OCI-LY7 (cell line): ENCODE results near the gene PDIA4. TPM values are rescaled to one million over a fixed set of nuclear protein-coding genes. Genes with fewer than 3 reads are reported as not detected.
A peak's percentile ranks its signal among the peaks of the same experiment; 100 is the strongest.

Source experiments
- BruUV-seq: library from RNA; stranded (reverse); fragments of 400-500 nt; replicated peaks from 2 replicates; lab custom pipeline; 2021; lab: Mats Ljungman, UMichigan
- CTCF ChIA-PET: fragments of 300-600 bp; sonication (Branson Sonifier 250); formaldehyde crosslinking; loops from one replicate; lab custom pipeline; 2022; ENCODE audit warnings: antibody characterized with exemption; ENCODE audit not compliant: unreplicated experiment; lab: Charles Lee
- POLR2A ChIA-PET: fragments of 300-600 bp; sonication (Branson Sonifier 250); formaldehyde crosslinking; loops from one replicate; lab custom pipeline; 2022; ENCODE audit warnings: antibody characterized with exemption; lab: Charles Lee
- DNase-seq: peaks from one replicate; pipeline ENCODE4 v3.0.0-alpha.2; 2015; ENCODE audit warnings: low spot score
- H2AFZ ChIP-seq: fragments of 200-600 bp; sonication (generic), shearing (Covaris generic); 2 replicates; pipeline ENCODE4 v1.6.1; 2014; ENCODE audit warnings: mild to moderate bottlenecking, antibody characterized with exemption, low read length, moderate library complexity
- H3K27ac ChIP-seq: fragments of 200-600 bp; sonication (generic); 2 replicates; pipeline ENCODE4 v1.5.1; 2014; ENCODE audit warnings: mixed run types, low read depth, mild to moderate bottlenecking, moderate library complexity, low read length, inconsistent platforms; ENCODE audit not compliant: poor library complexity, severe bottlenecking
- H3K36me3 ChIP-seq: fragments of 200-600 bp; sonication (generic); 2 replicates; pipeline ENCODE4 v1.6.1; 2014; ENCODE audit warnings: mild to moderate bottlenecking, antibody characterized with exemption, low read length, moderate library complexity, mixed read lengths; ENCODE audit not compliant: insufficient read depth
- H3K4me1 ChIP-seq: fragments of 200-600 bp; sonication (generic); 2 replicates; pipeline ENCODE4 v1.5.1; 2014; ENCODE audit warnings: mild to moderate bottlenecking, low read length; ENCODE audit not compliant: insufficient read depth, poor library complexity, severe bottlenecking
- H3K4me2 ChIP-seq: fragments of 200-600 bp; sonication (generic); 2 replicates; pipeline ENCODE4 v1.6.1; 2014; ENCODE audit warnings: mild to moderate bottlenecking, low read length
- H3K4me3 ChIP-seq: fragments of 200-600 bp; sonication (generic); 2 replicates; pipeline ENCODE4 v1.5.1; 2014; ENCODE audit warnings: mild to moderate bottlenecking, low read depth, low read length; ENCODE audit not compliant: poor library complexity, severe bottlenecking
- H3K79me2 ChIP-seq: fragments of 200-600 bp; sonication (generic); 2 replicates; pipeline ENCODE4 v1.6.1; 2016; ENCODE audit warnings: low read depth, mild to moderate bottlenecking, low read length, moderate library complexity, mixed read lengths; ENCODE audit not compliant: insufficient read depth
- H3K9me2 ChIP-seq: fragments of 200-600 bp; sonication (generic); 2 replicates; pipeline ENCODE4 v1.6.1; 2016; ENCODE audit warnings: mild to moderate bottlenecking, low read length, mixed read lengths; ENCODE audit not compliant: insufficient read depth
- H3K9me3 ChIP-seq: fragments of 200-600 bp; sonication (generic); 2 replicates; pipeline ENCODE4 v1.6.1; 2014; ENCODE audit warnings: mild to moderate bottlenecking, mixed run types, low read length, mixed read lengths
- H4K20me1 ChIP-seq: fragments of 200-600 bp; sonication (generic); 2 replicates; pipeline ENCODE4 v1.6.1; 2014; ENCODE audit warnings: mild to moderate bottlenecking, antibody characterized with exemption, low read length, moderate library complexity, mixed read lengths; ENCODE audit not compliant: insufficient read depth
- EZH2phosphoT487 ChIP-seq: fragments of 200-600 bp; sonication (generic); IDR thresholded peaks from 2 replicates; pipeline ENCODE4 v1.6.1; 2018; ENCODE audit warnings: low read depth, borderline replicate concordance, mild to moderate bottlenecking, mixed run types, antibody characterized with exemption, low read length, moderate library complexity, mixed read lengths
- intact Hi-C: fragments of 100-400 bp; cut with micrococcal nuclease; formaldehyde crosslinking; loops from one replicate; pipeline ENCODE4 v1.10.0; 2022; ENCODE audit not compliant: unreplicated experiment
- total RNA-seq, 2 experiments: library from RNA; depleted of rRNA in 1 of 2; stranded (reverse); fragments of >200 nt in 1 of 2; shearing (Covaris generic) in 1 of 2; gene quantifications; 2 replicates each; pipeline ENCODE4 v1.2.3, GENCODE V29; 2014 to 2022
- TF ChIP-seq, protein P1 (sequence below): fragments of 200-600 bp; sonication (generic); conservative IDR thresholded peaks from 2 replicates; pipeline ENCODE4 v1.5.1; 2014; ENCODE audit warnings: mild to moderate bottlenecking, antibody characterized with exemption, low read length, moderate library complexity, mixed read lengths

The PDIA4 gene
- total RNA-seq, 2 experiments from 2014 or later, result 130 to 141 TPM

DNA sequence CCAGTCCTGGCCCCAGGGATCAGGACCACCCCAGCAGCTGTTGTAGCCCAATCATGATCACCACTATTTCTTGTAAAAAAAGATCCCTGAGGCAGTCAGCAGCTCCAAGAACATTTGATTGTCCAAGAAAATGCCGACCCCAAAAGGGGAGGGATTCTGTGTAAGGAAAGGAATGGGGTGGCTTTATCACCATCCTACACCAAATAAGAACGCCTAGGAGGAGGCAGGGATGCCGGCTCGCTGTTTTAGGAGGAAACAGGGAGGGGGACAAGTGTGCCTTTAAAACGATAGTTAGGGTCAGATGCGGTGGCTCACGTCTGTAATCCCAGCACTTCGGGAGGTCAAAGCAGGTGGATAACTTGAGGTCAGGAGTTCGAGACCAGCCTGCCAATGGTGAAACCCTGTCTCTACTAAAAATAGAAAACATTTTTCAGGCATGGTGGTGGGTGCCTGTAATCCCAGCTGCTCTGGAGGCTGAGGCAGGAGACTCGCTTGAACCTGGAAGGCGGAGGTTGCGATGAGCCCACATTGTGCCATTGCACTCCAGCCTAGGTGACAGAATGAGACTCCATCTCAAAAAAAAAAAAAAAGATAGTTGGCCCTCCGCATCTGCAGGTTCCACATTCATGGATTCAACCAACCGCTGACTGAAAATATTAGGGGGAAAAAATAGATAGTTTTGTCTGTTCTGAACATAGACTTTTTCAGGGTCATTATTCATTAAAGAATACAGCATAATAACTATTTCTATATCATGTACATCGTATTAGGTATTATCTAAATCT is 63.6 kb downstream of the PDIA4 start:
- ChIA-PET POLR2A (interaction anchor here (0.7 to 0.8 kb wide), 2 partner anchors 23 to 253 kb away, joined by 3 read pairs; no protein-coding TSS in a partner anchor), CTCF (no interaction called here)
- Histone ChIP-seq H3K4me1 (peaks cover 17% of the 10 kb centered on the region), H3K79me2 (no peaks in the 10 kb centered on the region), H2AFZ (no peak overlapping the region), H3K27ac (no peak overlapping the region), H3K4me3 (no peak overlapping the region), H3K4me2 (peak overlapping the region; percentile 80), H3K36me3 (no peaks in the 10 kb centered on the region), H3K9me2 (no peaks in the 10 kb centered on the region), H3K9me3 (no peaks in the 10 kb centered on the region), H4K20me1 (no peaks in the 10 kb centered on the region)
- BruUV-seq, result no TSS peak
- TF ChIP-seq, protein P1, sequence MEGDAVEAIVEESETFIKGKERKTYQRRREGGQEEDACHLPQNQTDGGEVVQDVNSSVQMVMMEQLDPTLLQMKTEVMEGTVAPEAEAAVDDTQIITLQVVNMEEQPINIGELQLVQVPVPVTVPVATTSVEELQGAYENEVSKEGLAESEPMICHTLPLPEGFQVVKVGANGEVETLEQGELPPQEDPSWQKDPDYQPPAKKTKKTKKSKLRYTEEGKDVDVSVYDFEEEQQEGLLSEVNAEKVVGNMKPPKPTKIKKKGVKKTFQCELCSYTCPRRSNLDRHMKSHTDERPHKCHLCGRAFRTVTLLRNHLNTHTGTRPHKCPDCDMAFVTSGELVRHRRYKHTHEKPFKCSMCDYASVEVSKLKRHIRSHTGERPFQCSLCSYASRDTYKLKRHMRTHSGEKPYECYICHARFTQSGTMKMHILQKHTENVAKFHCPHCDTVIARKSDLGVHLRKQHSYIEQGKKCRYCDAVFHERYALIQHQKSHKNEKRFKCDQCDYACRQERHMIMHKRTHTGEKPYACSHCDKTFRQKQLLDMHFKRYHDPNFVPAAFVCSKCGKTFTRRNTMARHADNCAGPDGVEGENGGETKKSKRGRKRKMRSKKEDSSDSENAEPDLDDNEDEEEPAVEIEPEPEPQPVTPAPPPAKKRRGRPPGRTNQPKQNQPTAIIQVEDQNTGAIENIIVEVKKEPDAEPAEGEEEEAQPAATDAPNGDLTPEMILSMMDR, result no peak
- no peak for TF ChIP-seq EZH2phosphoT487
- DNase-seq, result peak; percentile 35
- intact Hi-C loops, result loop anchor here (5.0 to 10.0 kb wide), 3 partner anchors 110 to 697 kb away; no protein-coding TSS in a partner anchor

DNA sequence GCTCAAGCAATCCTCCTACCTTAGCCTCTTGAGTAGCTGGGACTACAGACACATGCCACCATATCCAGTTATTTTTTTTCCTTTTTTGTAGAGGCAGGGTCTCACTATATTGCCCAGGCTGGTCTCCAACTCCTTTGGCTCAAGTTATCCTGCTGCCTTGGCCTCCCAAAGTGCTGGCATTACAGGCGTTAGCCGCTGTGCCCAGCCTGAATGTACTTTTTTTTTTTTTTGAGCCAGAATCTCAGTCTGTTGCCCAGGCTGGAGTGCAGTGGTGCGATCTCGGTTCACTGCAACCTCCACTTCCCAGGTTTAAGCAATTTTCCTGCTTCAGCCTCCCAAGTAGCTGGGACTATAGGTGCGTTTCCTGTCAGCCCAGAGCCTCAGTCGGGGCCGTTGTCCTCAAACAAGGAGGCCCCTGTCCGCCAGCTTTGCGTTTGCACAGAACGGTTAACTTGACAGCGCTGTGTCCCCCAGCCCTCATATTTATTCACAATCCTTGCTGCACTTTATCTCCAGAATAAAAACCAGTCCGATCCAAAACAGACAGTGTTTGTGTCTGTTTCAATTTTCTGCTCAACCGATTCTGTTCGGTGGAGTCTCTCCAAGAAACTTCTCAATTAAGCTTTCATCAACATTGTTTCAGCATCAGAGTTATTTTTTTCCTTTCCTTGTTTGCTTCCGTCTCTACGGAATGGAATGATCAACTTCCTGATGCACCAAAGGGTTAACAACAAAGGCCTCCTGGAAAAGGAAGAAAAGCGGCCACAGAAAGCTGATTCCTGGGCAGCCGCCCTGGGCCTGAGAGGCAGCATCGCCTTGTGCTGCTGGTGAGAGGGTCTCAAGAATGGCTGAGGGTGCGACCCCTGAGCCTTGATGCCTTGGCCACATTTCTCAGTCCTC is 64.5 kb downstream of the PDIA4 start:
- BruUV-seq, result no TSS peak
- DNase-seq, result no peak
- no peaks in the 10 kb centered on the region for H3K36me3 ChIP-seq
- intact Hi-C loops, result loop anchor here (2.0 to 10.0 kb wide), 3 partner anchors 109 to 265 kb away; partner anchors contain the start of gene CUL1
- ChIA-PET CTCF (interaction anchor here (0.6 to 1.2 kb wide), 4 partner anchors 9 to 177 kb away, joined by 3 read pairs; no protein-coding TSS in a partner anchor), POLR2A (interaction anchor here (0.7 to 1.4 kb wide), 7 partner anchors 16 to 461 kb away, joined by 3 to 9 read pairs (median 3); no protein-coding TSS in a partner anchor)
- peaks cover 17% of the 10 kb centered on the region for H3K4me1 ChIP-seq
- peak overlapping the region; percentile 70 for H3K4me3 ChIP-seq
- H3K79me2 ChIP-seq, result no peaks in the 10 kb centered on the region
- peak overlapping the region; percentile 80 for H3K4me2 ChIP-seq
- H3K9me2 ChIP-seq, result no peaks in the 10 kb centered on the region
- H3K27ac ChIP-seq, result no peak overlapping the region
- no peaks in the 10 kb centered on the region for H3K9me3 ChIP-seq
- peak overlapping the region; percentile 17; the same call in 1 of the 2 replicates for H2AFZ ChIP-seq
- no peaks in the 10 kb centered on the region for H4K20me1 ChIP-seq
- TF ChIP-seq, protein P1, result no peak
- no peak for TF ChIP-seq EZH2phosphoT487
